ENCODE data around the gene AGBL1. TPM values are rescaled to one million over a fixed set of nuclear protein-coding genes. Genes with fewer than 3 reads are reported as not detected.

Gene AGBL1
- total and polyA plus RNA-seq, 2 donors (not counting 1 experiment from before 2014, with no cell fraction given), result not detected

Small RNAs within 50 kb of the gene (small RNA-seq; reads per million reads assigned to genes)
- gene RF00284 (ENCODE audit: insufficient read length, low read depth, low replicate concordance) (not detected), gene RNA5SP400 (ENCODE audit: insufficient read length, low read depth, low replicate concordance) (not detected)

Measured in B cell (primary cell).